ENCODE data around the gene NECTIN4. TPM values are rescaled to one million over a fixed set of nuclear protein-coding genes. Genes with fewer than 3 reads are reported as not detected.

NECTIN4 gene
- polyA plus RNA-seq, 3 donors = 0.07 TPM; not detected in 1

GRCh38 chr1:161073474-161074121 lies 15.8 kb downstream of the NECTIN4 start:
- no peak overlapping the region for H2AFZ ChIP-seq (ENCODE audit: insufficient read depth, low read depth, low read length, poor library complexity, severe bottlenecking)
- no peak overlapping the region for H3K4me3 ChIP-seq (replicated peaks in 1 of 3; ENCODE audit: low read depth in 2 of 3, low read length in 3 of 3)
- Mint-ChIP-seq H3K9me3 (peaks cover 0 to 2% (median 0%) of the 10 kb centered on the region in 7 donors), H3K27ac (peak overlapping the region in 1 of 7 donors; percentile 76), H3K36me3 (no peaks in the 10 kb centered on the region), H3K4me1 (peaks cover 28% of the 10 kb centered on the region), H3K27me3 (ENCODE audit: low read depth in 3 of 3) (peaks cover 0 to 1% (median 0%) of the 10 kb centered on the region in 3 donors), H3K4me3 (no peak overlapping the region)
- no peak for TF ChIP-seq CTCF (IDR thresholded peaks at IDR 0.05)
- H3K4me2 ChIP-seq (replicated peaks; ENCODE audit: extremely low read depth, low read length, poor library complexity, severe bottlenecking) = no peak overlapping the region
- no peak for DNase-seq
- H3K36me3 ChIP-seq (replicated peaks in 1 of 2; ENCODE audit: control insufficient read depth in 1 of 2, insufficient read depth in 2 of 2, low read length in 2 of 2) = no peaks in the 10 kb centered on the region
- no peaks in the 10 kb centered on the region for H4K20me1 ChIP-seq (ENCODE audit: insufficient read depth, low read length)
- no peak overlapping the region for H3K9ac ChIP-seq (ENCODE audit: insufficient read depth, low read length, poor library complexity, severe bottlenecking)
- WGBS (ENCODE audit: insufficient coverage) = 80% methylated on average over 5 of the region's 7 CpGs
- H3K4me1 ChIP-seq (ENCODE audit: control insufficient read depth in 1 of 2, insufficient read depth in 2 of 2, low read length in 2 of 2) = peaks cover 23 to 28% of the 10 kb centered on the region in 2 donors
- H3K27ac ChIP-seq (ENCODE audit: low read depth in 1 of 2, low read length in 2 of 2) = no peak overlapping the region
- H3K27me3 ChIP-seq (ENCODE audit: control insufficient read depth in 2 of 2, insufficient read depth in 2 of 2, low read length in 2 of 2) = no peaks in the 10 kb centered on the region
- intact Hi-C loops (cut with micrococcal nuclease) = loop anchor here in 1 of 2 donors (5.0 kb wide), 1 partner anchor 59 kb away; the partner anchor contains the start of gene DEDD
- peaks cover 19% of the 10 kb centered on the region for H3K79me2 ChIP-seq (ENCODE audit: insufficient read depth, low read length)
- no peaks in the 10 kb centered on the region for H3K9me3 ChIP-seq (replicated peaks in 1 of 2; ENCODE audit: control insufficient read depth in 1 of 2, insufficient read depth in 1 of 2, low read length in 2 of 2)

- Histone ChIP-seq H3K27me3 (ENCODE audit: control insufficient read depth in 2 of 2, insufficient read depth in 2 of 2, low read length in 2 of 2) (no peaks in the 10 kb centered on the region), H3K9ac (ENCODE audit: insufficient read depth, low read length, poor library complexity, severe bottlenecking) (no peak overlapping the region), H2AFZ (ENCODE audit: insufficient read depth, low read depth, low read length, poor library complexity, severe bottlenecking) (no peak overlapping the region), H3K4me3 (replicated peaks in 1 of 3; ENCODE audit: low read depth in 2 of 3, low read length in 3 of 3) (no peak overlapping the region), H4K20me1 (ENCODE audit: insufficient read depth, low read length) (no peaks in the 10 kb centered on the region), H3K9me3 (replicated peaks in 1 of 2; ENCODE audit: control insufficient read depth in 1 of 2, insufficient read depth in 1 of 2, low read length in 2 of 2) (no peaks in the 10 kb centered on the region), H3K79me2 (ENCODE audit: insufficient read depth, low read length) (peaks cover 26% of the 10 kb centered on the region), H3K4me2 (replicated peaks; ENCODE audit: extremely low read depth, low read length, poor library complexity, severe bottlenecking) (no peak overlapping the region), H3K4me1 (ENCODE audit: control insufficient read depth in 1 of 2, insufficient read depth in 2 of 2, low read length in 2 of 2) (peaks cover 25 to 29% of the 10 kb centered on the region in 2 donors), H3K27ac (ENCODE audit: low read depth in 1 of 2, low read length in 2 of 2) (no peak overlapping the region), H3K36me3 (replicated peaks in 1 of 2; ENCODE audit: control insufficient read depth in 1 of 2, insufficient read depth in 2 of 2, low read length in 2 of 2) (no peaks in the 10 kb centered on the region)
- 93% methylated on average over 19 of the region's 19 CpGs for WGBS (ENCODE audit: insufficient coverage)
- intact Hi-C loops (cut with micrococcal nuclease) = loop anchor here (1.0 to 5.0 kb wide), 2 partner anchors 10 to 59 kb away; partner anchors contain the start of gene DEDD (in 1 of the 2)
- Mint-ChIP-seq H3K4me3 (no peak overlapping the region), H3K36me3 (peaks cover 0 to 2% of the 10 kb centered on the region in 2 donors), H3K27ac (peak overlapping the region in 1 of 7 donors; percentile 33), H3K9me3 (peaks cover 0 to 2% (median 0%) of the 10 kb centered on the region in 7 donors), H3K27me3 (ENCODE audit: low read depth in 3 of 3) (peaks cover 0 to 1% (median 0%) of the 10 kb centered on the region in 3 donors), H3K4me1 (peaks cover 32% of the 10 kb centered on the region)
- no peak for TF ChIP-seq CTCF (IDR thresholded peaks at IDR 0.05)
- DNase-seq = no peak
Measured at GRCh38 chr1:161072751-161073449, 16.5 kb downstream of the NECTIN4 start.

Measured in CD14-positive monocyte (primary cell).